Frontal cortex (tissue), 4 donors: ENCODE data around the gene CD38. TPM values are rescaled to one million over a fixed set of nuclear protein-coding genes. Genes with fewer than 3 reads are reported as not detected.

Source experiments
- DNase-seq, 2 donors: peaks; one replicate each; pipeline ENCODE4 v3.0.0; 2012; ENCODE audit warnings: low spot score in 2 of 2
- FAIRE-seq: peaks from 2 replicates; lab custom pipeline; 2012; peaks lifted over from hg19 to GRCh38; lab: Jason Lieb, UNC
- total RNA-seq: library from RNA; depleted of rRNA; stranded (reverse); fragments of >200 nt; gene quantifications from one replicate; pipeline ENCODE4 v1.2.3, GENCODE V29; 2014
- donor health status: control.
- donor health status: control.
- donor health status: control.

The CD38 gene
- total RNA-seq, 1 donor from 2014 or later = 1.6 TPM

DNA sequence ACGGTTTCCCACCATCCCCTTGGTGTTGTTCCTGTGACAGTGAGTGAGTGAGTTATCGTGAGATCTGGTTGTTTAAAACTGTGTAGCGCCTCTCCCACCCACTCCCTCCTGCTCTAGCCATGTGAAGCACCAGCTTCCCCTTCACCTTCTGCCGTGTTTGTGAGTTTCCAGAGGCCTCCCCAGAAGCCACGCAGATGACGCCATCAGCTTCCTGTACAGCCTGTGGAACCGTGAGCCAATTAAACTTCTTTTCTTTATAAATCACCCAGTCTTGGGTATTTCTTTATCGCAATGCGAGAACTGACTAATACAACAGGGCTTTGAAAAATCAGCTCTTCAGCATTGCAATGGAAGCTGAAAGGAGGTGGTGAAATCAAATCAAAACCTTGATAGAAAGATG, 110.4 kb downstream of the CD38 start:
- no peak for DNase-seq
- FAIRE-seq = no peak

DNA sequence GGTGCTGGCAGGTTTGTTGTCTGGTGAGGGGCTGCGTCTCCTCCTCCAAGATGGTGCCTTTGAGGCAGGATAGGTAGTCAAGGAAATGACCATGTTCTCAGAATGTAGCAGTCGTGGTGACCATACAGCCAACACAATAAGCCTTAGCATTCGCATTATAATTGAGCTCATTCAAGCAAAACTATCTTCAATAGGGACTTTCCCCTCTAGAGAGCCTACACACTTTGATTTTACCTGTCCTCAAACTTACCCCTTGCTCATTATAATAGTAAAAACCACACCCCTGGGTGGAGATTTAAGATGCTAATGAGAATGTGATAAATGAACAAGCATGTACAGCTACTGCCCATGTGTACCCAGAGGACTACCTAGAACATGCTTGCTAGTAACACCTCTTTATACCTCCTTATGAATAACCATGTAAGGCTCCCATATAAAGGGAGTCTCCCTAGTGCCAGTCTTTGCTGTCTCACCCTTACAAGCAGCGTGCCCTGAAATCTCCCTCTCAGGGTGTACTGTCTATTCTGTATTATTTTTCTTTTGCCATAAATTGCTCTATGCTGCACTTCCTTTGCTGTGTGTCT, 112.2 kb downstream of the CD38 start:
- DNase-seq = no peak
- no peak for FAIRE-seq

- no peak for DNase-seq
- FAIRE-seq = no peak
Measured at GRCh38 chr4:15891312-15891711, 113.2 kb downstream of the CD38 start.

GRCh38 chr4:15893962-15894361, 115.8 kb downstream of the CD38 start:
- FAIRE-seq (no peak), DNase-seq (no peak)

DNA sequence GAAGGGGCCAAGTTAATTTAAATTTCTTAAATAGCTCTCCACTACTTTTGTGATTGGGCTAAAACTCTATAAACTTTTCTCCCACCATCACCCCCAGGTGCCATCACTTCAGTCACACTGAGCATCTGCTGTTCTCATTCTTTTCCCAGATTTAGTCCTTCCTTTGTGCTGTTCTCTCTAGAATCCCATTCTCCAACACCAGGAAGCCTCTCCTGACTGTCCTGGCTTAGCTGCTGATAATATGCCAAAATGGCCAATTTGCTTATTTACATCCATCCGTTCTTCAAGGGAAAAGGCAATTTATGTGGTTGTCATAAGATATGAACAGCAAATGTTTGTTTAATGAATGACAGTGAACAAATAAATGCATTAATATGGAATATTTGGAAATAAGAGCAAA, 116.3 kb downstream of the CD38 start:
- FAIRE-seq = no peak
- no peak for DNase-seq

GRCh38 chr4:15894921-15895916, 117.1 kb downstream of the CD38 start:
- DNase-seq (peak in 1 of 2 donors; percentile 10), FAIRE-seq (no peak)

GRCh38 chr4:15897577-15897976, 119.4 kb downstream of the CD38 start:
- DNase-seq (no peak), FAIRE-seq (no peak)

- no peak for FAIRE-seq
- DNase-seq = no peak
Measured at GRCh38 chr4:15898902-15899301, 120.8 kb downstream of the CD38 start.

- FAIRE-seq (no peak), DNase-seq (no peak)
Measured at GRCh38 chr4:15899511-15899910, 121.4 kb downstream of the CD38 start.

GRCh38 chr4:15901007-15901406, 122.9 kb downstream of the CD38 start:
- FAIRE-seq = no peak
- no peak for DNase-seq

- DNase-seq = no peak
- no peak for FAIRE-seq
Measured at GRCh38 chr4:15901998-15902397, 123.9 kb downstream of the CD38 start.

- FAIRE-seq = no peak
- DNase-seq = no peak
Measured at GRCh38 chr4:15902746-15903145, 124.6 kb downstream of the CD38 start.

Other genes starting within 250 kb of the CD38 start
- 219 TPM for gene FBXL5, start 123.0 kb upstream of the CD38 start, total RNA-seq
- gene FAM200B, start 96.5 kb upstream of the CD38 start, total RNA-seq = 91.7 TPM
- gene BST1, start 75.3 kb upstream of the CD38 start, total RNA-seq = 4.5 TPM
- gene FGFBP1, start 160.4 kb downstream of the CD38 start, total RNA-seq = not detected
- not detected for gene FGFBP2, start 184.8 kb downstream of the CD38 start, total RNA-seq